GM21447 (cell line): ENCODE results near the gene RLF.
"Not testable (repeated sequence)": the region's sequence is repeated elsewhere in the genome, so short reads cannot be mapped to it uniquely, and the experiment has no call there.

Experiments used
- ATAC-seq: cut with Tn5 transposase; IDR thresholded peaks from one replicate; pipeline ENCODE4 v1.9.1; 2021; ENCODE audit not compliant: unreplicated experiment

The RLF gene

GRCh38 chr1:40171036-40171435, 9.8 kb downstream of the RLF start:
- ATAC-seq = no peak

GRCh38 chr1:40174788-40175187, 13.6 kb downstream of the RLF start:
- no peak for ATAC-seq

- ATAC-seq = not testable (repeated sequence)
These were observed 15.8 kb downstream of the RLF start for GRCh38 chr1:40176989-40177388.

- no peak for ATAC-seq
These were observed 17.0 kb downstream of the RLF start for GRCh38 chr1:40178200-40178599.

GRCh38 chr1:40179496-40180089, 18.4 kb downstream of the RLF start:
- no peak for ATAC-seq

- no peak for ATAC-seq
These were observed 22.0 kb downstream of the RLF start for GRCh38 chr1:40183055-40183710.

- ATAC-seq = no peak
These were observed 23.0 kb downstream of the RLF start for GRCh38 chr1:40184193-40184592.

- ATAC-seq = peak; percentile 97
These were observed 25.0 kb downstream of the RLF start for GRCh38 chr1:40185951-40186864.

- ATAC-seq = no peak
These were observed 26.2 kb downstream of the RLF start for GRCh38 chr1:40187399-40187798.

- ATAC-seq = not testable (repeated sequence)
These were observed 33.5 kb downstream of the RLF start for GRCh38 chr1:40194639-40195038.

GRCh38 chr1:40197656-40198055, 36.5 kb downstream of the RLF start:
- no peak for ATAC-seq

GRCh38 chr1:40199126-40199525, 37.9 kb downstream of the RLF start:
- no peak for ATAC-seq

GRCh38 chr1:40204856-40205255, 43.7 kb downstream of the RLF start:
- ATAC-seq = no peak

- no peak for ATAC-seq
These were observed 49.5 kb downstream of the RLF start for GRCh38 chr1:40210511-40211204.

- ATAC-seq = no peak
These were observed 57.1 kb downstream of the RLF start for GRCh38 chr1:40218333-40218732.

GRCh38 chr1:40221471-40221905, 60.3 kb downstream of the RLF start:
- ATAC-seq = not testable (repeated sequence)

- no peak for ATAC-seq
These were observed 61.0 kb downstream of the RLF start for GRCh38 chr1:40221977-40222772.

GRCh38 chr1:40224040-40224439, 62.9 kb downstream of the RLF start:
- no peak for ATAC-seq

- no peak for ATAC-seq
These were observed 65.0 kb downstream of the RLF start for GRCh38 chr1:40226192-40226591.

- ATAC-seq = peak; percentile 98
These were observed 71.3 kb downstream of the RLF start for GRCh38 chr1:40232444-40232843.
